Erythroblast (primary cell): ENCODE results near the gene FURIN.
A peak's percentile ranks its signal among the peaks of the same experiment; 100 is the strongest.

Experiments used
- DNase-seq, 2 experiments: peaks; one replicate each; lab custom pipeline; 2025; lab: John Stamatoyannopoulos, UW
- GATA1 ChIP-seq: IDR thresholded peaks from 2 replicates; pipeline ENCODE4 v1.6.1; 2011; ENCODE audit warnings: low read depth, mild to moderate bottlenecking, control low read depth, low read length, moderate library complexity
- POLR2A ChIP-seq: IDR thresholded peaks from 2 replicates; pipeline ENCODE4 v1.6.1; 2011; ENCODE audit warnings: mild to moderate bottlenecking, low read length

FURIN gene

GRCh38 chr15:90879730-90880366 lies 11.5 kb downstream of the FURIN start:
- DNase-seq = no peak
- TF ChIP-seq GATA1 (no peak), POLR2A (no peak)

DNA sequence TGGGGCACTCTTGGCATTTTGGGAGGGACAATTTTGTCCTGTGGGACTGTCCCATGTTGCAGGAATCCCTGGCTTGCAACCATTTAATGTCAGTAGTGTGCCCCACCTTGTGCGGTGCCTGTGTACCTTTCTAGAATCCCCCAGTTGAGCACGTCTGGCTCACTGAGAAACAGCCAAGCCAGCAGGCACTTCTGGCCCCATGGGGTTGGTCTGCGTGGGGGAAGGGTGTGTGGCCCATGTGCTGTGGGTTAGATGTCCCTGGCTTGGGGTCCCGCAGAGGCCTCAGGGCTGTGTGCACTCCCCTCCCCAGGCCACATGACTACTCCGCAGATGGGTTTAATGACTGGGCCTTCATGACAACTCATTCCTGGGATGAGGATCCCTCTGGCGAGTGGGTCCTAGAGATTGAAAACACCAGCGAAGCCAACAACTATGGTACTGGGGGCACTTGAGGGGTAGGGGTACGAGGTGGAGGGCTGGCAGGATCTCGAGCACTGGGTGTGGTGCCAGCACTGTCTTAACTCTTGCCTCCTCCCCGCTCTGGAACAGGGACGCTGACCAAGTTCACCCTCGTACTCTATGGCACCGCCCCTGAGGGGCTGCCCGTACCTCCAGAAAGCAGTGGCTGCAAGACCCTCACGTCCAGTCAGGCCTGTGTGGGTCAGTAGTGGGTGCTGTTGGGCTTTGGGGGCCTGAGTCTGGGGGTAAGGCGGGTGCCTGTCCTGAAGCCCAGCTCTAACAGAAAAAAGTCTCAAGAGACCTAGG lies 12.2 kb downstream of the FURIN start:
- DNase-seq = no peak
- no peak for TF ChIP-seq POLR2A
- no peak for TF ChIP-seq GATA1

- no peak for DNase-seq
- TF ChIP-seq GATA1 (no peak), POLR2A (no peak)
These were observed 13.0 kb downstream of the FURIN start for GRCh38 chr15:90881181-90881977.

DNA sequence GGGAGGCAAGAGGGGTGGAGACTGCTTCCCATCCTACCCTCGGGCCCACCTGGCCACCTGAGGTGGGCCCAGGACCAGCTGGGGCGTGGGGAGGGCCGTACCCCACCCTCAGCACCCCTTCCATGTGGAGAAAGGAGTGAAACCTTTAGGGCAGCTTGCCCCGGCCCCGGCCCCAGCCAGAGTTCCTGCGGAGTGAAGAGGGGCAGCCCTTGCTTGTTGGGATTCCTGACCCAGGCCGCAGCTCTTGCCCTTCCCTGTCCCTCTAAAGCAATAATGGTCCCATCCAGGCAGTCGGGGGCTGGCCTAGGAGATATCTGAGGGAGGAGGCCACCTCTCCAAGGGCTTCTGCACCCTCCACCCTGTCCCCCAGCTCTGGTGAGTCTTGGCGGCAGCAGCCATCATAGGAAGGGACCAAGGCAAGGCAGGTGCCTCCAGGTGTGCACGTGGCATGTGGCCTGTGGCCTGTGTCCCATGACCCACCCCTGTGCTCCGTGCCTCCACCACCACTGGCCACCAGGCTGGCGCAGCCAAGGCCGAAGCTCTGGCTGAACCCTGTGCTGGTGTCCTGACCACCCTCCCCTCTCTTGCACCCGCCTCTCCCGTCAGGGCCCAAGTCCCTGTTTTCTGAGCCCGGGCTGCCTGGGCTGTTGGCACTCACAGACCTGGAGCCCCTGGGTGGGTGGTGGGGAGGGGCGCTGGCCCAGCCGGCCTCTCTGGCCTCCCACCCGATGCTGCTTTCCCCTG lies 13.8 kb downstream of the FURIN start:
- no peak for TF ChIP-seq POLR2A
- no peak for TF ChIP-seq GATA1

GRCh38 chr15:90882781-90883525 lies 14.6 kb downstream of the FURIN start:
- TF ChIP-seq POLR2A (no peak), GATA1 (no peak)

More for the DNA sequence above, 13.8 kb downstream of the FURIN start:
- DNase-seq = no peak

GRCh38 chr15:90883526-90883975 lies 15.2 kb downstream of the FURIN start:
- peak; percentile 27 to 47 for DNase-seq

More at GRCh38 chr15:90882781-90883525, 14.6 kb downstream of the FURIN start:
- no peak for DNase-seq

DNA sequence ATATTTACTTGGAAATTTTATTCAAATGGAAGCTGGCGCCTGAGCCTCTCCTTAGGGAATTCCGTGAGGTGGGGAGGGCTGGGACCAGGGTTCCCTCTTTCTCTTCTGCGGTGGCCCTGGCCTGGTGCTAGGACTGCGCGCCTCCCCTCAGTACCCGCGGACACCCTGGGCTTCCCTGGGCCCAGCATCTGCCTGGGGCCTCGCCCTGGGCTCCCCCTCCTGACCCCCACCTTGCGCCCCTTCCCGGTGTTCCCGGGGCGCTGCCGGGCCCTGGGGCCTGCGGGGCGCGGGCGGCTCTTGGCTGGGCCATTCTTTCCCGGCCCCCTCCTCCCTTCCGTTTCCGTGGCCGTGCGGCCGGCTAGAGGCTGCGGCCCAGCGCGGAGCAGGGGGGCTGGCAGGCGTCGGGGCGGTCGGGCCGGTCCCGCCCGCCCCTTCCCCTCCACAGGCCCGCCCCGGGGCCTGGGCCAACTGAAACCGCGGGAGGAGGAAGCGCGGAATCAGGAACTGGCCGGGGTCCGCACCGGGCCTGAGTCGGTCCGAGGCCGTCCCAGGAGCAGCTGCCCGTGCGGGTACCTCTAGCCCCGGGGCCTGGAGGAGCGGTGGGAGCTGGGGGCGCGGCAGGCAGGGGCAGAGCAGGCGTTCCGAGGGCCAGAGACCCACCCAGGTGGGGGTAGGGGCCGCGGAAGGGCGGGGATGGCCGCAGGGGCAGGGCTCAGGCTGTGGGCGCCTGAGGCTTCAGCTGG lies 15.8 kb downstream of the FURIN start, which contains the start of gene FES:
Gene FES, plus strand, starts transcription at position 529 of the 743 bp plus-strand sequence. CDS start 542 bp downstream, outside the sequence.
- TF ChIP-seq GATA1 (no peak), POLR2A (no peak)
- DNase-seq = peak; percentile 49 to 64

More at GRCh38 chr15:90883526-90883975, 15.2 kb downstream of the FURIN start:
- TF ChIP-seq GATA1 = no peak
- no peak for TF ChIP-seq POLR2A

- no peak for TF ChIP-seq POLR2A
- TF ChIP-seq GATA1 = no peak
- DNase-seq = peak; percentile 49 to 59
These were observed 16.5 kb downstream of the FURIN start for GRCh38 chr15:90884719-90885431.

DNA sequence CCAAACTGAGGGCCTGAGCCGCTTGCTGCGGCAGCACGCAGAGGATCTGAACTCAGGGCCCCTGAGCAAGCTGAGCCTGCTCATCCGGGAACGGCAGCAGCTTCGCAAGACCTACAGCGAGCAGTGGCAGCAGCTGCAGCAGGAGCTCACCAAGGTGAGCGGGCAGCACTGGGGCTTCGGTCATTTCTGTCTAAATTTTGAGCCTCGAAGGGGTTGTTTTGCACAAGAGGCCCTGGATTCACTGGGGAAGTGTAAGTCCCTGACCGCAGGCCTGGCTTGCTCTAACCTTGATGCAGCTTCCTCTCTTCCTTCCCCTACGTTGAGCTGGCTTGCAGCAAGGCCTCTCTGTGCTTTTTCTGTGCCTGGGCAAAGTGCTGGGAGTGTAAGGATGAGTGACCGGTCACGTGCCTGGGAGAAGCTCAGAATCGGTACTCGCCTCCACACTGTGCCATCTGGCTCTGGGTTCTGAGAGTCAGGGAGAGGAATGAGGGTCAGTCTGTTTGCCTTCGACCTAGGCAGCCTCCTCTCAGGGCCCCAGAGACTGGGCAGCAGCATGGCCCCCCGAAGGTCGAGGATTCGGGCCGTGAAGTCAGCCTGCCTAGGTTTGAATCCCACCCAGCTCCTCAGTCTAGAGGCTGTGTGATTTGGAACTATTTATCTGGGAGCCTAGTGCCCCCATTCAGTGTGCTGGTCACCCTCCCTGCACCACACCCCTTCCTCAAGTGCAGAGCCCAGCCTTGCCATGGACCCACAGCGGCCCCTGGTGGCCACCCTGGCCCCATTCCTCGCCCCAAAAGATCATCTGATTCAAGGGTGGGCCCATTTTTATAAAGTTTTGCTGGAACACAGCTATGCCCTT lies 17.3 kb downstream of the FURIN start:
- TF ChIP-seq GATA1 (no peak), POLR2A (no peak)
- DNase-seq = peak; percentile 87 to 92

DNA sequence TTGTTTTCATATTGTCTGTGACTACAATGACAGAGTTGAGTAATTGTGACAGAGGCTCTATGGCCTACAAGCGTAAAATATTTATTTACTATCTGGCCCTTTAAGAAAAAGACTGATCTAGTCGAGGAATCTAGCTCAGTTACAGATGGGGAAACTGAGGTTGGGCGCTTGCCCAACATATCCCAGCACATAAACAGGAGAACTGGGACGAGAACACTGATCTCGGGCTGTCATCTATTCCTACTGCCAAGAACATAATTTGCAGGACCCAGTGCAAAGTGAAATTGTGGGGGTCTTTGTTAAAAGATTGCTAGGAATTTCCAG lies 17.9 kb downstream of the FURIN start:
- DNase-seq = no peak
- TF ChIP-seq GATA1 (no peak), POLR2A (no peak)
